Duodenal mucosa (tissue), 2 donors: ENCODE data around the gene BBX.

ENCODE experiments used
- H3K27ac ChIP-seq: one replicate; pipeline ENCODE4 v1.7.0; 2013; ENCODE audit warnings: low read depth, low read length
- H3K27me3 ChIP-seq, 2 donors: one replicate each; pipeline ENCODE4 v1.7.0; 2013; ENCODE audit warnings: low read length in 2 of 2, control low read depth in 1 of 2; ENCODE audit not compliant: insufficient read depth in 2 of 2, control insufficient read depth in 1 of 2
- H3K36me3 ChIP-seq, 2 donors: one replicate each; pipeline ENCODE4 v1.7.0; 2013; ENCODE audit warnings: low read length in 2 of 2, control low read depth in 1 of 2; ENCODE audit not compliant: insufficient read depth in 2 of 2, control insufficient read depth in 1 of 2
- H3K4me1 ChIP-seq, 2 donors: one replicate each; pipeline ENCODE4 v1.7.0; 2013; ENCODE audit warnings: low read length in 2 of 2, control low read depth in 1 of 2; ENCODE audit not compliant: insufficient read depth in 2 of 2, control insufficient read depth in 1 of 2
- H3K4me3 ChIP-seq, 2 donors: one replicate each; pipeline ENCODE4 v1.7.0; 2013; ENCODE audit warnings: low read length in 2 of 2, low read depth in 1 of 2
- H3K9ac ChIP-seq, 2 donors: one replicate each; pipeline ENCODE4 v1.7.0; 2013; ENCODE audit warnings: low read length in 2 of 2, low read depth in 1 of 2
- H3K9me3 ChIP-seq, 2 donors: one replicate each; pipeline ENCODE4 v1.7.0; 2013; ENCODE audit warnings: low read length in 2 of 2, control low read depth in 1 of 2; ENCODE audit not compliant: control insufficient read depth in 1 of 2

BBX gene

GRCh38 chr3:107855710-107856109 is 332.9 kb downstream of the BBX start:
- no peaks in the 10 kb centered on the region for H3K36me3 ChIP-seq
- no peak overlapping the region for H3K4me3 ChIP-seq
- peaks cover 3 to 7% of the 10 kb centered on the region in 2 donors for H3K9me3 ChIP-seq
- no peaks in the 10 kb centered on the region for H3K27me3 ChIP-seq
- H3K9ac ChIP-seq, result no peak overlapping the region
- no peaks in the 10 kb centered on the region for H3K4me1 ChIP-seq
- no peak overlapping the region for H3K27ac ChIP-seq

DNA sequence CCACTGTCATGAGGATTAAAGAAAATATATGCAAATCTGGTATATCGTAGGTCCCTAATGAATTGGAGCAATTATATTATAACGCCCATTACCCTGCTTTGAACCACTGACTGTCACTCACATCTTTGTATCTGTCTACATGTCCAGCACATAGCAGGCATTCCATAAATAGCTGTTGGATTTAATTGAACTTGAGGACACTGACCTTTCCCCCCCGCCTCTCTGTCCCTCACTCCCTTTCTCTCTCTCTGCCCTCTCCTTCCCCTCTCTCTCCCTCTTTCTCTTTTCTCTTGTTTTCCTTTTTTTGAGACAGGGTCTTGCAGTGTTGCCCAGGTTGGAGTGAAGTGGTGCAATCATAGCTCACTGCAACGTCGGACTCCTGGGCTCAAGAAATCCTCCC is 335.1 kb downstream of the BBX start:
- Histone ChIP-seq H3K9ac (no peak overlapping the region), H3K27ac (no peak overlapping the region)

DNA sequence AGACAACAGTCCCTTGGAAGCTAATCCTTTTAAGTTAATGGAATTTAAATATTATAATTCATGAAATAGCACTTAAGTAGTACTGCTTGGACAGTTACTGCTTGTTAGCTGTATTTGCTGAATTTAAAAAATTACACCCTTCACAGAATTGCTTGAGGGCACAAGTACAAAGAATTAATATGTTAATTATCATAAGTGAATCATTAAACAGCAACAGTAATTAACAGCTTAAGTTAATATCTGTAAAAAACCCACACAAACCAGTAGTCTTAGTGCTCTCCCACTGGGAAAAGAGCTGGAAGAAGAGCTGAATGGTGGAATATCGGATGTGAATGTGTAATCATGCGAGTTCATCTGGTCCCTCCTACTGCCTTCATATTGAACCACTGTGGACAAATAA is 336.1 kb downstream of the BBX start:
- Histone ChIP-seq H3K4me3 (no peak overlapping the region), H3K4me1 (no peaks in the 10 kb centered on the region), H3K36me3 (no peaks in the 10 kb centered on the region), H3K27me3 (no peaks in the 10 kb centered on the region), H3K27ac (no peak overlapping the region), H3K9ac (no peak overlapping the region), H3K9me3 (no peaks in the 10 kb centered on the region)

More for the DNA sequence above, 335.1 kb downstream of the BBX start:
- Histone ChIP-seq H3K27me3 (no peaks in the 10 kb centered on the region), H3K4me1 (no peaks in the 10 kb centered on the region), H3K9me3 (no peaks in the 10 kb centered on the region), H3K4me3 (no peak overlapping the region), H3K36me3 (no peaks in the 10 kb centered on the region)
